ENCODE results near the gene HES1.

The HES1 gene

DNA sequence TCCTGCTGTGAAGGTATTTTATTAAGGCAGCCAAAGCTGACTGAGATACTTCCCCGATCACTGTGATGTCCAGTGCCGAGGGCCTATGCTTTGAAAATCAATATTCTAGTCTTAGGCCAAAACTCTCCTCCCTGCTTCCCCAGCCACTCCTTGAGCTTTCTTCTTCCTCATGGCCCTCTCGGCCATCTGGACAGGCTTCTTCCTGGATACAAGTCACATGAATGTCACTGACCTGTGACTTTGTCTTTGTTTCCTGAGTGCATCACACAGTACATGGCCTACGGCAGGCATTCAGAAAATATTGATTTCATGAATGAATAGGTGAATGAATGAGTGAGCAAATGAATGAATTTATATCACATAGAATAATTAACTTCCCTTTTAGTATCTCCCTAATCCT, 24.6 kb upstream of the HES1 start:
- Mint-ChIP-seq H3K36me3 (peaks cover 0 to 5% of the 10 kb centered on the region in 2 donors), H3K9me3 (peaks cover 0 to 3% of the 10 kb centered on the region in 2 donors), H3K4me1 (peaks cover 30 to 42% of the 10 kb centered on the region in 2 donors), H3K27me3 (no peaks in the 10 kb centered on the region), H3K27ac (no peak overlapping the region), H3K4me3 (no peak overlapping the region)
- no peak for DNase-seq
- ATAC-seq (replicated peaks): no peak

GRCh38 chr3:194112120-194113106, 23.5 kb upstream of the HES1 start:
- H3K27ac Mint-ChIP-seq: no peak overlapping the region
- DNase-seq: no peak
- no peak for ATAC-seq (replicated peaks)

DNA sequence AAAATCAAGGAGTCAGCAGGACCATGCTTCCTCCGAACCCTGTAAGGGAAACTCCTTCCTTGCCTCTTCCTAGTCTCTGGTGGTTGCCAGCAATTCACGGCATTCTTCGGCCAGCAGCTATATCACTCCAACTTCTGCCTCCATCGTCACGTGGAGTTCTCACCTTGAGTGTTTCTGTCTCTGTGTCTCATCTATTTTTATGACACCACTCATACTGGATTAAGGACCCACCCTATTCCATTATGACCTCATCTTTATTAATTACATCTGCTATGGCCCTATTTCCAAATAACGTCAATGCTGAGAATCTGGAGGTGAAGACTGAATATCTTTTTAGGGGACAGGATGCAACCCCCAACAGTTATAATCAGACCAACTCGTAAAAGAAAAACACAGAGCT, 21.8 kb upstream of the HES1 start:
- ATAC-seq (replicated peaks) (no peak), DNase-seq (no peak)
- no peak overlapping the region for H3K27ac Mint-ChIP-seq
- H3K4me3 Mint-ChIP-seq: no peak overlapping the region
- H3K4me1 Mint-ChIP-seq: peaks cover 19 to 20% of the 10 kb centered on the region in 2 donors
- peaks cover 0 to 6% of the 10 kb centered on the region in 2 donors for H3K27me3 Mint-ChIP-seq
- H3K36me3 Mint-ChIP-seq: no peaks in the 10 kb centered on the region
- H3K9me3 Mint-ChIP-seq: peaks cover 0 to 1% of the 10 kb centered on the region in 2 donors

More at GRCh38 chr3:194112120-194113106, 23.5 kb upstream of the HES1 start:
- peaks cover 0 to 4% of the 10 kb centered on the region in 2 donors for H3K9me3 Mint-ChIP-seq
- peaks cover 24 to 31% of the 10 kb centered on the region in 2 donors for H3K4me1 Mint-ChIP-seq
- H3K4me3 Mint-ChIP-seq: no peak overlapping the region
- H3K36me3 Mint-ChIP-seq: peaks cover 0 to 5% of the 10 kb centered on the region in 2 donors
- H3K27me3 Mint-ChIP-seq: peaks cover 0 to 6% of the 10 kb centered on the region in 2 donors

- H3K36me3 Mint-ChIP-seq: no peaks in the 10 kb centered on the region
- peaks cover 0 to 1% of the 10 kb centered on the region in 2 donors for H3K9me3 Mint-ChIP-seq
- H3K27me3 Mint-ChIP-seq: peaks cover 0 to 6% of the 10 kb centered on the region in 2 donors
- peaks cover 26 to 28% of the 10 kb centered on the region in 2 donors for H3K4me1 Mint-ChIP-seq
- ATAC-seq (replicated peaks): no peak
- H3K27ac Mint-ChIP-seq: peak overlapping the region; percentile 14
- H3K4me3 Mint-ChIP-seq: no peak overlapping the region
- no peak for DNase-seq
These were observed 18.7 kb upstream of the HES1 start for GRCh38 chr3:194117104-194117845.

GRCh38 chr3:194118920-194119319, 17.0 kb upstream of the HES1 start:
- H3K36me3 Mint-ChIP-seq: no peaks in the 10 kb centered on the region
- H3K9me3 Mint-ChIP-seq: peaks cover 0 to 1% of the 10 kb centered on the region in 2 donors
- ATAC-seq (replicated peaks): no peak
- H3K4me3 Mint-ChIP-seq: no peak overlapping the region
- H3K27me3 Mint-ChIP-seq: peaks cover 3 to 6% of the 10 kb centered on the region in 2 donors
- no peak overlapping the region for H3K27ac Mint-ChIP-seq
- no peak for DNase-seq
- peaks cover 28 to 36% of the 10 kb centered on the region in 2 donors for H3K4me1 Mint-ChIP-seq

DNA sequence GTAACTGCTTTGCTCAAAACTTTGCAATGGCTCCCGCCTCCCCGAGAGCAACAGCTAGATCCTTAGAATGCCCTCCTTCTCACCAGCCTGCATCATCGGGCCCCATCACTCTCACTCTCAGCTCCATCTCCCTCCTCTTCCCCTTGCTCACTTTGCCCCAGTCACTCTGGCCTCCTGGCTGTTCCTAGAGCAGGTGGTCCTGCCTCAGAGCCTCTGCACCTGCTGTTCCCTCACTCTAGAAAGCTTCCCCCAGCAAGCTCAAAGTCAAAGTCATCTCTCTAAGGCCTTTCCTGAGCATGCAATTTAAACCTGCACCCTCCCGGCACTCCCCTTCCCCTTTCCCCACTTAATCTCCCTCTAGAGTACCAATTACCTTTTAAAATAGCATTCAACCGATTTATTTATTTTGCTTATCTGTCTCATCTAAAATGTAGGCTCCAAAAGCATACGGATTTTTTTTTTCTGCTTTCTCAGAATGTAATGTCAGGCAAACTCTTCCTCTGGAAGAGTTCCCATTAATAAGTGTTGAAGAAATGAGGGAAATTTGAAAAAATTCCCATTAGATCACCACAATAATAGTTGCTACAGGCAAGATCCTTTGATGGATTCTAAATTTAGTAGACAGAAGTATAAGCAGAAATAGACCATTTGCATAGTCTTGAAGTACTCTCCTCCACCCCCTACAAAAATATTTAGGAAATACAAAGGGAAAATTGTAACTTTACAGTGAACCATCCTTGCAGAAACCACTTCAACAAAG, 15.9 kb upstream of the HES1 start:
- Mint-ChIP-seq H3K4me3 (no peak overlapping the region), H3K27me3 (peaks cover 3 to 6% of the 10 kb centered on the region in 2 donors), H3K9me3 (peaks cover 0 to 1% of the 10 kb centered on the region in 2 donors), H3K27ac (no peak overlapping the region), H3K4me1 (peaks cover 24 to 36% of the 10 kb centered on the region in 2 donors), H3K36me3 (no peaks in the 10 kb centered on the region)
- no peak for ATAC-seq (replicated peaks)
- DNase-seq: no peak

GRCh38 chr3:194120789-194121770, 14.9 kb upstream of the HES1 start:
- peaks cover 0 to 1% of the 10 kb centered on the region in 2 donors for H3K9me3 Mint-ChIP-seq
- peaks cover 24 to 36% of the 10 kb centered on the region in 2 donors for H3K4me1 Mint-ChIP-seq
- ATAC-seq (replicated peaks) (peak; percentile 62 to 66), DNase-seq (no peak)
- H3K4me3 Mint-ChIP-seq: peak overlapping the region in 1 of 2 donors; percentile 61
- no peak overlapping the region for H3K27ac Mint-ChIP-seq
- no peaks in the 10 kb centered on the region for H3K36me3 Mint-ChIP-seq
- peaks cover 3 to 6% of the 10 kb centered on the region in 2 donors for H3K27me3 Mint-ChIP-seq

DNA sequence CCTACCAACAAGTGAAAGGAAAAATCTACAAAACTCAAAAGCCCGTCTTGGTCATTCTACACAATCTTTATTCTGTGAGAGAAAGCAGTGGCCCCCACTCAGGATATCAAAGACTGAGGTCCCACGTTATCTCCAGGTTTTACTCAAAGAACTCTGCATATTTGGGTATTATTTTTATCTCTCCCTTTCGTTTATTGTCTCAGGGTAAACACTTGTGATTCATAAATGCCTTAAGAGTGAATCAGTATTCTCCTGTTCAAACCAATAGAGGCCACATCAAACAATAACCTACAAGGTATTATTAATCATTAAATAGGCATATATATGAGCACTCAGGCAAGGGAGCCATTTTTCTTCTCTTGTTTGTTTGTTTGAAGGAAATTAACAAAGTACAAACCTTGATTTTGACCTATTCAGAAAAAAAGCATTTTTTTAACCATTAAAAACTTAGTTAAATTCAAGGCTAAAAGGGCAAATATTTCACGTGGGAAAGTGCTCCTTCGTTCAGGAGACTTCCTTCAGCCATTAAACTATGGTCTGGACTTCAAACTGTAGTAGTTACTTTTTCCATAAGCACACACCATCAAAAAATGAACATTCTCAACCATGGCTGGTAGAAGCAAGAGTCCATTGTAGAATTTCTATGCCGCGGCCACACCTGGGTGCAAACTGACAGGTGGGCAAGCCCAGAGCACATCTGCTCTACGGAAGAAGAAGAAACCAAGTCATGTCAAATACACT, 13.9 kb upstream of the HES1 start:
- Mint-ChIP-seq H3K27me3 (peaks cover 4 to 6% of the 10 kb centered on the region in 2 donors), H3K36me3 (no peaks in the 10 kb centered on the region), H3K4me1 (peaks cover 23 to 36% of the 10 kb centered on the region in 2 donors), H3K9me3 (no peaks in the 10 kb centered on the region), H3K27ac (no peak overlapping the region), H3K4me3 (no peak overlapping the region)
- ATAC-seq (replicated peaks) (no peak), DNase-seq (no peak)

GRCh38 chr3:194123726-194124125, 12.2 kb upstream of the HES1 start:
- Mint-ChIP-seq H3K27ac (no peak overlapping the region), H3K4me1 (peaks cover 25 to 36% of the 10 kb centered on the region in 2 donors), H3K27me3 (peaks cover 9 to 13% of the 10 kb centered on the region in 2 donors), H3K9me3 (no peaks in the 10 kb centered on the region), H3K36me3 (peaks cover 0 to 5% of the 10 kb centered on the region in 2 donors), H3K4me3 (no peak overlapping the region)
- no peak for ATAC-seq (replicated peaks)
- DNase-seq: no peak

DNA sequence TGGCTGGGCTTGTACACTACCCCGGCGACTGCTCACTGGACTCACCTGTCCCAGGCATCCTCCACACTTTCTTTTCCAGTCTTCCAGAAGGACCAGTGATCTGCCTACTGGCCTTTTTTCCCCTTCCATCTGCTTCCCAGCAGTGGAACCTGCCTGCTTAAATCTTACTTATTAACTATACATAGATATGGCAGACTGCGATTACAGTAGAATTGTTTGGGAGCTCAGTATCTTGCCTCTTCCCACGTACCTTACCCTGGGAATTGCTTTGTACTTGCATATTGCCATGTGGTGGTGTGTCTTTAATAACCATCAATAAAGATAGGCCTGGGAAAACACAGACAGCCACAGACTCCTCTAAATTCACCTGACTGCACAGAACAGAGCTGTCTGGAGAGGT, 11.8 kb upstream of the HES1 start:
- no peak for DNase-seq
- H3K4me3 Mint-ChIP-seq: no peak overlapping the region
- no peak overlapping the region for H3K27ac Mint-ChIP-seq
- peaks cover 0 to 5% of the 10 kb centered on the region in 2 donors for H3K36me3 Mint-ChIP-seq
- no peaks in the 10 kb centered on the region for H3K9me3 Mint-ChIP-seq
- ATAC-seq (replicated peaks): no peak
- peaks cover 22 to 36% of the 10 kb centered on the region in 2 donors for H3K4me1 Mint-ChIP-seq
- H3K27me3 Mint-ChIP-seq: peaks cover 9 to 13% of the 10 kb centered on the region in 2 donors

DNA sequence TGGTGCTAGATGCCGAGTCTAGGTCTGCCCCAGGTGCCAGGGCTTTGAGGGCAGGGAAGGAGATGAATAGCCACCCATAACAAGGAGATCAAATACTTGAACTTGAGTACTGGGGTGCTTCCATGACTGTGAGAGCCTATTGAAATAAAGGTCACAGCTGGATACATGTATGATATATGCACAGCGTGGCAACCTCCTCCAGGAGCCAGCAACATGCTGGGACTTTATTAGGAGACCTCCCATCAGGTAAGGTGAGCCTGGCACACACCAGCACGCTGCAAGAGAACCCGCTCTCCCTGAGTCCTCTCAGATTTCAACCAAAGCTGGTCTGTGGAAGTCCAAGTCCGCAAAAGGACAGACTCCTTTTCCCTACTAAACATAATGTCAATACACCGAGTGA, 10.5 kb upstream of the HES1 start:
- no peaks in the 10 kb centered on the region for H3K9me3 Mint-ChIP-seq
- DNase-seq (no peak), ATAC-seq (replicated peaks) (no peak)
- peaks cover 0 to 5% of the 10 kb centered on the region in 2 donors for H3K36me3 Mint-ChIP-seq
- peaks cover 19 to 35% of the 10 kb centered on the region in 2 donors for H3K4me1 Mint-ChIP-seq
- peaks cover 9 to 13% of the 10 kb centered on the region in 2 donors for H3K27me3 Mint-ChIP-seq
- H3K4me3 Mint-ChIP-seq: no peak overlapping the region
- H3K27ac Mint-ChIP-seq: no peak overlapping the region

DNA sequence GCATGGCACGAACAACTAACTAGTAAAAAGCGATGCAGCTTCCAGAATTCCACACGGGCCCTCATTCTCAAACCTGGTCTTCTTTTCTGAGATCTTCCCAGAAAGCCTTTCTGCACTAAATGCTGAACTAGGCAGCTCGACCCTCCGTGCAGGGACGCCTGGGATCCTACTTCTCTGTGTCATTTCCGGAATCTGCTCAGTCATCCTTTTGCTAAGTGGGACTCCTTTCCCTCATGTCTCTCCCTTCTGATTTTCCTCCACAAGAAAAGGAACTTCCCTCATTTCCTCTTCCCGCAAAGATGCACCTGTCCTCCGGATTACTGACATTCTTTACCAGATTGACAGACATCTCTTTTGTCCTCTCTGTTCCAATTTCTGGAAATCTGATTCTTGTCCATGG, 9.2 kb upstream of the HES1 start:
- H3K27me3 Mint-ChIP-seq: peaks cover 9 to 13% of the 10 kb centered on the region in 2 donors
- no peaks in the 10 kb centered on the region for H3K9me3 Mint-ChIP-seq
- peaks cover 0 to 5% of the 10 kb centered on the region in 2 donors for H3K36me3 Mint-ChIP-seq
- no peak overlapping the region for H3K27ac Mint-ChIP-seq
- H3K4me1 Mint-ChIP-seq: peaks cover 18 to 35% of the 10 kb centered on the region in 2 donors
- no peak for DNase-seq
- no peak for ATAC-seq (replicated peaks)
- H3K4me3 Mint-ChIP-seq: no peak overlapping the region

All from stimulated activated naive B cell treated with anti-CD40 and anti-IgM and Interleukin-4, amounts not matched to agents 10 μg/mL and 1 μg/mL and 100 μg/mL, for 72 hours (primary cell).